ENCODE results near the gene LAMA1. TPM values are rescaled to one million over a fixed set of nuclear protein-coding genes. Genes with fewer than 3 reads are reported as not detected.

The LAMA1 gene
- total and polyA plus RNA-seq, 2 experiments from 2014 or later = 11.4 to 36.8 TPM

GRCh38 chr18:6927153-6927552 is 190.4 kb downstream of the LAMA1 start:
- Histone ChIP-seq H3K36me3 (no peaks in the 10 kb centered on the region), H3K27ac (no peak overlapping the region), H3K4me3 (no peak overlapping the region), H3K4me1 (ENCODE audit: low read depth) (no peaks in the 10 kb centered on the region), H3K9me3 (ENCODE audit: low read depth) (no peaks in the 10 kb centered on the region), H3K27me3 (no peaks in the 10 kb centered on the region)
- TF ChIP-seq, protein P1, sequence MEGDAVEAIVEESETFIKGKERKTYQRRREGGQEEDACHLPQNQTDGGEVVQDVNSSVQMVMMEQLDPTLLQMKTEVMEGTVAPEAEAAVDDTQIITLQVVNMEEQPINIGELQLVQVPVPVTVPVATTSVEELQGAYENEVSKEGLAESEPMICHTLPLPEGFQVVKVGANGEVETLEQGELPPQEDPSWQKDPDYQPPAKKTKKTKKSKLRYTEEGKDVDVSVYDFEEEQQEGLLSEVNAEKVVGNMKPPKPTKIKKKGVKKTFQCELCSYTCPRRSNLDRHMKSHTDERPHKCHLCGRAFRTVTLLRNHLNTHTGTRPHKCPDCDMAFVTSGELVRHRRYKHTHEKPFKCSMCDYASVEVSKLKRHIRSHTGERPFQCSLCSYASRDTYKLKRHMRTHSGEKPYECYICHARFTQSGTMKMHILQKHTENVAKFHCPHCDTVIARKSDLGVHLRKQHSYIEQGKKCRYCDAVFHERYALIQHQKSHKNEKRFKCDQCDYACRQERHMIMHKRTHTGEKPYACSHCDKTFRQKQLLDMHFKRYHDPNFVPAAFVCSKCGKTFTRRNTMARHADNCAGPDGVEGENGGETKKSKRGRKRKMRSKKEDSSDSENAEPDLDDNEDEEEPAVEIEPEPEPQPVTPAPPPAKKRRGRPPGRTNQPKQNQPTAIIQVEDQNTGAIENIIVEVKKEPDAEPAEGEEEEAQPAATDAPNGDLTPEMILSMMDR (IDR thresholded peaks at IDR 0.05; ENCODE audit: low read depth, low read length) = no peak
- no peak for DNase-seq (ENCODE audit: low read depth in 1 of 2, low spot score in 1 of 2)

DNA sequence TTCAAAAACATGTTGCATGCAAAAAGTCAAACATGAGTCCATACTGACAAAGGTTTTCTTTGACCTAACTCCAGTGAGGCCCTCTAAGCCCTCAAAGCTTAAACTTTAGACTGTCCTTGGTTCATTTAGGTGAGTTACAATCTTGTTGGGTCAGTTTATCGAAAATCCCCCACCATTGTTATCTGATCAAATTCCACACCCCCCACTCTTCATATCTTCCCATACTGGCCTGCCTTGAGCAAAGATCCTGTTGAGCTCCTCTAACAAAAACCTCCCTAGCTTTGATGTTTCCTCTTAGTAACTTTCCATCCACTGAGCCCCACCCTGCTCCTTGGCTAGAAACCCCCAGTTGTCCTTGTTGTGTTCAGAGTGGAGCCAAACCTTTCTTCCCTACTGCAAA is 194.4 kb downstream of the LAMA1 start:
- no peak overlapping the region for H3K27ac ChIP-seq
- no peaks in the 10 kb centered on the region for H3K36me3 ChIP-seq
- no peak overlapping the region for H3K4me3 ChIP-seq
- no peaks in the 10 kb centered on the region for H3K27me3 ChIP-seq
- H3K4me1 ChIP-seq (ENCODE audit: low read depth) = no peaks in the 10 kb centered on the region
- H3K9me3 ChIP-seq (ENCODE audit: low read depth) = no peaks in the 10 kb centered on the region
- TF ChIP-seq, protein P1 (IDR thresholded peaks at IDR 0.05; ENCODE audit: low read depth, low read length) = no peak
- DNase-seq (ENCODE audit: low read depth in 1 of 2, low spot score in 1 of 2) = no peak

- H3K27ac ChIP-seq = no peak overlapping the region
- H3K36me3 ChIP-seq = no peaks in the 10 kb centered on the region
- no peaks in the 10 kb centered on the region for H3K9me3 ChIP-seq (ENCODE audit: low read depth)
- no peak for DNase-seq (ENCODE audit: low read depth in 1 of 2, low spot score in 1 of 2)
- no peak overlapping the region for H3K4me3 ChIP-seq
- H3K27me3 ChIP-seq = no peaks in the 10 kb centered on the region
- TF ChIP-seq, protein P1 (IDR thresholded peaks at IDR 0.05; ENCODE audit: low read depth, low read length) = no peak
- H3K4me1 ChIP-seq (ENCODE audit: low read depth) = no peaks in the 10 kb centered on the region
These were observed 196.0 kb downstream of the LAMA1 start for GRCh38 chr18:6921571-6921970.

GRCh38 chr18:6920099-6920955 is 197.3 kb downstream of the LAMA1 start:
- Histone ChIP-seq H3K4me1 (ENCODE audit: low read depth) (no peaks in the 10 kb centered on the region), H3K4me3 (no peak overlapping the region), H3K36me3 (no peaks in the 10 kb centered on the region), H3K9me3 (ENCODE audit: low read depth) (no peaks in the 10 kb centered on the region), H3K27ac (no peak overlapping the region), H3K27me3 (no peaks in the 10 kb centered on the region)
- DNase-seq (ENCODE audit: low read depth in 1 of 2, low spot score in 1 of 2) = peak; percentile 73 to 82
- TF ChIP-seq, protein P1 (IDR thresholded peaks at IDR 0.05; ENCODE audit: low read depth, low read length) = peak; percentile 92

DNA sequence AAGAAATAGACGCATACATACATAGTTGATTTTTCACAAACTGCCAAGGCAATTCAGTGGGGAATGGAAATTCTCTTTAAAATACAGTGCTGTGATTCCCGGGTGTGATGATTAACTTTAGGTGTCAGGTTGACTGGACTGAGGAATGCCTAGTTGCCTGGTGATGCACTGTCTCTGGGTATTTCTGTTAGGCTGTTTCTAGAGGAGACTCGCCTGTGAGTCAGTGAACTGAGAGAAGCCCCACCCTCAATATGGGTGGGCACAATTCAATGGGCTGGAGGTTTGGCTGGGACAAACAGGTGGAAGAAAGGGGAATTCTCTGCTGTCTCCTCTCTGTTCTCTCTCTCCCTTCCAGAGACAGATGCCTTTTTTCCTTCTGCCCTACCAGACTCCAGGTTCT is 200.5 kb downstream of the LAMA1 start:
- Histone ChIP-seq H3K36me3 (no peaks in the 10 kb centered on the region), H3K4me1 (ENCODE audit: low read depth) (no peaks in the 10 kb centered on the region), H3K27ac (no peak overlapping the region), H3K4me3 (no peak overlapping the region), H3K27me3 (no peaks in the 10 kb centered on the region), H3K9me3 (ENCODE audit: low read depth) (no peaks in the 10 kb centered on the region)
- no peak for DNase-seq (ENCODE audit: low read depth in 1 of 2, low spot score in 1 of 2)
- TF ChIP-seq, protein P1 (IDR thresholded peaks at IDR 0.05; ENCODE audit: low read depth, low read length) = no peak

Measured in cardiac muscle cell (in vitro differentiated cells and primary cell).